IMR-90 (cell line): ENCODE results near the gene ARMC9. TPM values are rescaled to one million over a fixed set of nuclear protein-coding genes. Genes with fewer than 3 reads are reported as not detected.

Experiments used
- ATAC-seq: fragments of 200-7000 bp; cut with Tn5 transposase; 2 replicates; pipeline ENCODE4 v1.9.1; 2020; ENCODE audit warnings: low read depth, mild to moderate bottlenecking, moderate library complexity
- BruUV-seq: library from RNA; stranded (reverse); fragments of 400-500 nt; replicated peaks from 2 replicates; lab custom pipeline; 2021; lab: Mats Ljungman, UMichigan
- CTCF ChIA-PET: fragments of 300-600 bp; formaldehyde crosslinking; extraction: SDS; loops from one replicate; lab custom pipeline; 2021; ENCODE audit warnings: antibody characterized with exemption; lab: Yijun Ruan, JAX
- POLR2A ChIA-PET: fragments of 300-600 bp; sonication (Branson Sonifier 250); formaldehyde crosslinking; loops from one replicate; lab custom pipeline; 2022; ENCODE audit warnings: antibody characterized with exemption; ENCODE audit not compliant: unreplicated experiment; lab: Charles Lee
- DNase-seq: peaks from one replicate; pipeline ENCODE4 v3.0.0; 2013
- H2AFZ ChIP-seq: replicated peaks from 2 replicates; pipeline ENCODE3; 2013; ENCODE audit warnings: low read length, mild to moderate bottlenecking; ENCODE audit not compliant: poor library complexity
- H2AK5ac ChIP-seq: 2 replicates; pipeline ENCODE4 v1.6.1; 2013; ENCODE audit warnings: low read depth, low read length, inconsistent platforms
- H2AK9ac ChIP-seq: replicated peaks from 2 replicates; pipeline ENCODE3; 2013; ENCODE audit warnings: mild to moderate bottlenecking, low read depth, low read length, moderate library complexity; ENCODE audit not compliant: poor library complexity
- H2BK120ac ChIP-seq: 2 replicates; pipeline ENCODE4 v1.6.1; 2013; ENCODE audit warnings: low read depth, low read length, inconsistent platforms
- H2BK15ac ChIP-seq: 3 replicates; pipeline ENCODE4 v1.6.1; 2013; ENCODE audit warnings: low read depth, low read length, inconsistent platforms
- H2BK20ac ChIP-seq: 2 replicates; pipeline ENCODE4 v1.6.1; 2013; ENCODE audit warnings: low read depth, mild to moderate bottlenecking, inconsistent platforms, low read length, moderate library complexity
- H2BK5ac ChIP-seq: 2 replicates; pipeline ENCODE4 v1.6.1; 2013; ENCODE audit warnings: mild to moderate bottlenecking, low read depth, low read length, inconsistent platforms; ENCODE audit not compliant: poor library complexity, severe bottlenecking
- H3K14ac ChIP-seq: replicated peaks from 2 replicates; pipeline ENCODE4 v1.6.1; 2013; ENCODE audit warnings: low read depth, low read length, inconsistent platforms
- H3K18ac ChIP-seq: 2 replicates; pipeline ENCODE4 v1.6.1; 2013; ENCODE audit warnings: low read depth, low read length, control low read depth
- H3K23ac ChIP-seq: 2 replicates; pipeline ENCODE4 v1.6.1; 2013; ENCODE audit warnings: low read depth, low read length, inconsistent platforms
- H3K27ac ChIP-seq: 2 replicates; pipeline ENCODE4 v1.5.1; 2013; ENCODE audit warnings: mild to moderate bottlenecking, control low read depth, low read length; ENCODE audit not compliant: insufficient read depth
- H3K27me3 ChIP-seq: 2 replicates; pipeline ENCODE4 v1.6.1; 2013; ENCODE audit warnings: low read length; ENCODE audit not compliant: control insufficient read depth, insufficient read depth
- H3K36me3 ChIP-seq: 2 replicates; pipeline ENCODE4 v1.6.1; 2013; ENCODE audit warnings: low read length, mixed read lengths; ENCODE audit not compliant: control insufficient read depth, insufficient read depth
- H3K4ac ChIP-seq: 2 replicates; pipeline ENCODE4 v1.6.1; 2013; ENCODE audit warnings: low read depth, low read length, inconsistent platforms
- H3K4me1 ChIP-seq: 2 replicates; pipeline ENCODE4 v1.6.1; 2013; ENCODE audit warnings: low read length, mixed read lengths; ENCODE audit not compliant: control insufficient read depth, insufficient read depth
- H3K4me2 ChIP-seq: 2 replicates; pipeline ENCODE4 v1.6.1; 2013; ENCODE audit warnings: low read depth, mild to moderate bottlenecking, control low read depth, low read length, moderate library complexity
- H3K4me3 ChIP-seq: 2 replicates; pipeline ENCODE4 v1.5.1; 2013; ENCODE audit warnings: low read depth, mild to moderate bottlenecking, control low read depth, low read length, moderate library complexity; ENCODE audit not compliant: insufficient read depth
- H3K56ac ChIP-seq: 2 replicates; pipeline ENCODE4 v1.6.1; 2013; ENCODE audit warnings: low read length, inconsistent platforms; ENCODE audit not compliant: insufficient read depth; ENCODE audit errors: extremely low read depth
- H3K79me1 ChIP-seq, 2 experiments: 2 replicates each; pipeline ENCODE4 v1.6.1; 2013; ENCODE audit warnings: low read length in 2 of 2, inconsistent platforms in 1 of 2, low read depth in 1 of 2
- H3K9ac ChIP-seq: 2 replicates; pipeline ENCODE4 v1.6.1; 2013; ENCODE audit warnings: low read depth, low read length, control low read depth
- H3K9me1 ChIP-seq: 2 replicates; pipeline ENCODE4 v1.6.1; 2013; ENCODE audit warnings: low read length, inconsistent platforms; ENCODE audit not compliant: insufficient read depth
- H3K9me3 ChIP-seq: 2 replicates; pipeline ENCODE4 v1.6.1; 2013; ENCODE audit warnings: low read length; ENCODE audit not compliant: control insufficient read depth, insufficient read depth
- H4K20me1 ChIP-seq: 2 replicates; pipeline ENCODE4 v1.6.1; 2013; ENCODE audit warnings: low read length, inconsistent platforms; ENCODE audit not compliant: insufficient read depth
- H4K5ac ChIP-seq: 2 replicates; pipeline ENCODE4 v1.6.1; 2013; ENCODE audit warnings: mild to moderate bottlenecking, low read depth, low read length, control low read depth
- H4K8ac ChIP-seq, 2 experiments: 2 replicates each; pipeline ENCODE4 v1.6.1; 2013; ENCODE audit warnings: low read depth in 2 of 2, low read length in 2 of 2, control low read depth in 1 of 2, inconsistent platforms in 1 of 2
- H4K91ac ChIP-seq: 2 replicates; pipeline ENCODE4 v1.6.1; 2013; ENCODE audit warnings: low read depth, low read length, inconsistent platforms; ENCODE audit not compliant: insufficient read depth
- BHLHE40 ChIP-seq: fragments of 150-350 bp; IDR thresholded peaks from 2 replicates; pipeline ENCODE4 v1.6.1; 2016; ENCODE audit warnings: mild to moderate bottlenecking, low read depth, low read length
- CTCF ChIP-seq: conservative IDR thresholded peaks from 2 replicates; pipeline ENCODE4 v1.5.1; 2012; ENCODE audit warnings: mild to moderate bottlenecking, low read depth, low read length, improper control_type of control experiment
- ELK1 ChIP-seq: fragments of 150-350 bp; IDR thresholded peaks from 2 replicates; pipeline ENCODE4 v1.6.1; 2016; ENCODE audit warnings: low read depth, mild to moderate bottlenecking, low read length, moderate library complexity, borderline replicate concordance
- FOS ChIP-seq: fragments of 150-350 bp; IDR thresholded peaks from 2 replicates; pipeline ENCODE4 v1.6.1; 2016; ENCODE audit warnings: low read depth, low read length
- MAFK ChIP-seq: IDR thresholded peaks from 2 replicates; pipeline ENCODE4 v1.6.1; 2012; ENCODE audit warnings: low read depth, low read length, improper control_type of control experiment
- MAZ ChIP-seq: IDR thresholded peaks from 2 replicates; pipeline ENCODE4 v1.6.1; 2012; ENCODE audit warnings: low read depth, mild to moderate bottlenecking, low read length, improper control_type of control experiment, moderate library complexity, borderline replicate concordance
- MXI1 ChIP-seq: IDR thresholded peaks from 2 replicates; pipeline ENCODE4 v1.6.1; 2012; ENCODE audit warnings: low read depth, mild to moderate bottlenecking, low read length, moderate library complexity, borderline replicate concordance
- NFE2L2 ChIP-seq: fragments of 150-350 bp; IDR thresholded peaks from 2 replicates; pipeline ENCODE4 v1.6.1; 2016; ENCODE audit warnings: low read depth, mild to moderate bottlenecking, low read length
- POLR2A ChIP-seq: IDR thresholded peaks from 2 replicates; pipeline ENCODE4 v1.6.1; 2012; ENCODE audit warnings: mild to moderate bottlenecking, low read depth, low read length
- RCOR1 ChIP-seq: IDR thresholded peaks from 2 replicates; pipeline ENCODE4 v1.6.1; 2012; ENCODE audit warnings: mild to moderate bottlenecking, low read length, improper control_type of control experiment; ENCODE audit not compliant: insufficient replicate concordance
- RFX5 ChIP-seq: IDR thresholded peaks from 2 replicates; pipeline ENCODE4 v1.8.0; 2012; ENCODE audit warnings: low read depth, mild to moderate bottlenecking, low read length, moderate library complexity
- USF2 ChIP-seq: fragments of 150-350 bp; IDR thresholded peaks from 2 replicates; pipeline ENCODE4 v1.6.1; 2017; ENCODE audit warnings: mild to moderate bottlenecking, antibody characterized with exemption, low read length, low read depth
- WGBS, 2 experiments: methylation state at CpG; one replicate each; pipeline versions ENCODE4 v1.1.5 to v1.1.7; 2013; ENCODE audit warnings: missing lambda C conversion rate in 2 of 2; ENCODE audit not compliant: insufficient read length in 1 of 2; ENCODE audit errors: extremely low coverage in 2 of 2; 5-methylcytosine and 5-hydroxymethylcytosine counted together
- dilution Hi-C: fragments of 300-500 bp; cut with HindIII; formaldehyde crosslinking; loops from one replicate; pipeline ENCODE4 v1.14.3; 2018; ENCODE audit warnings: low sequenced_read_pairs; ENCODE audit not compliant: unreplicated experiment
- in situ Hi-C: fragments of 300-500 bp; cut with MboI; formaldehyde crosslinking; loops from 3 replicates; pipeline ENCODE4 v1.14.3; 2019; ENCODE audit warnings: low sequenced_read_pairs, inconsistent platforms, mixed read lengths
- intact Hi-C: fragments of 100-400 bp; cut with micrococcal nuclease; formaldehyde crosslinking; loops from 2 replicates; pipeline ENCODE4 v1.10.0; 2022
- polyA plus RNA-seq, 3 experiments: library from polyadenylated mRNA; depleted of rRNA; stranded (reverse); fragments of >200 nt; gene quantifications; 2 replicates each; pipeline ENCODE4 v1.2.3, GENCODE V29; 2012; ENCODE audit warnings: low replicate concordance in 1 of 3
- total RNA-seq: library from RNA; depleted of rRNA; stranded (reverse); fragments of >200 nt; gene quantifications from 2 replicates; pipeline ENCODE4 v1.2.3, GENCODE V29; 2012

Gene ARMC9
- total and polyA plus RNA-seq, 2 of the 4 experiments (the other 2 are of a cell fraction), result 36.0 to 46.6 TPM

- H4K5ac ChIP-seq, result no peak overlapping the region
- no TSS peak for BruUV-seq
- H3K18ac ChIP-seq, result no peak overlapping the region
- no peak overlapping the region for H2BK20ac ChIP-seq
- H2AFZ ChIP-seq, result no peak overlapping the region
- 89% methylated on average over 9 of the region's 14 CpGs; no CpG with 5 or more reads in 1 of the 2 experiments for WGBS, 2 experiments
- no peaks in the 10 kb centered on the region for H3K79me1 ChIP-seq
- no peak overlapping the region for H3K4me2 ChIP-seq
- peaks cover 32% of the 10 kb centered on the region for H3K27me3 ChIP-seq
- CTCF ChIA-PET, result interaction anchor here (0.9 kb wide), 1 partner anchor 44 kb away, joined by 3 read pairs; no protein-coding TSS in a partner anchor
- no peak overlapping the region for H3K9ac ChIP-seq
- H3K14ac ChIP-seq, result no peak overlapping the region
- in situ Hi-C loops (no loop called here), dilution Hi-C loops (no loop called here), intact Hi-C loops (no loop called here)
- H2BK15ac ChIP-seq, result no peak overlapping the region
- H4K8ac ChIP-seq, result no peak overlapping the region
- H2BK5ac ChIP-seq, result no peak overlapping the region
- no peak for DNase-seq
- H3K27ac ChIP-seq, result no peak overlapping the region
- no peak overlapping the region for H3K4me3 ChIP-seq
- H3K23ac ChIP-seq, result no peak overlapping the region
- no peaks in the 10 kb centered on the region; the same call in 1 of the 2 replicates for H3K9me1 ChIP-seq
- H3K36me3 ChIP-seq, result no peaks in the 10 kb centered on the region
- H3K9me3 ChIP-seq, result no peaks in the 10 kb centered on the region
- H2AK9ac ChIP-seq, result no peak overlapping the region
- no peaks in the 10 kb centered on the region; the same call in 1 of the 2 replicates for H4K20me1 ChIP-seq
- TF ChIP-seq CTCF (no peak), RCOR1 (no peak), MAZ (no peak), POLR2A (no peak), ELK1 (no peak), USF2 (no peak), BHLHE40 (no peak), MAFK (no peak), RFX5 (no peak), FOS (no peak), NFE2L2 (no peak), MXI1 (no peak)
- H3K4me1 ChIP-seq, result peaks cover 6% of the 10 kb centered on the region
- ATAC-seq, result no peak
- H2AK5ac ChIP-seq, result no peak overlapping the region
- H2BK120ac ChIP-seq, result no peak overlapping the region
- no peak overlapping the region for H3K56ac ChIP-seq
- no peak overlapping the region for H4K91ac ChIP-seq
- H3K4ac ChIP-seq, result no peak overlapping the region
- POLR2A ChIA-PET, result no interaction called here
Measured at GRCh38 chr2:231392431-231393148, 194.2 kb downstream of the ARMC9 start.
